Neural progenitor cell (in vitro differentiated cells): ENCODE results near the gene ZIC5.

Experiments used
- EZH2 ChIP-seq: fragments of 200-600 bp; sonication (generic); IDR thresholded peaks from 2 replicates; pipeline ENCODE4 v1.6.1; 2017; ENCODE audit warnings: antibody characterized with exemption, mild to moderate bottlenecking, moderate library complexity
- EZH2phosphoT487 ChIP-seq: fragments of 200-600 bp; sonication (generic); IDR thresholded peaks from 2 replicates; pipeline ENCODE4 v1.6.1; 2017; ENCODE audit warnings: antibody characterized with exemption
- TF ChIP-seq, protein P1 (sequence below): fragments of 200-600 bp; sonication (generic); IDR thresholded peaks from 2 replicates; pipeline ENCODE4 v1.5.1; 2017; ENCODE audit warnings: antibody characterized with exemption, mild to moderate bottlenecking

DNA sequence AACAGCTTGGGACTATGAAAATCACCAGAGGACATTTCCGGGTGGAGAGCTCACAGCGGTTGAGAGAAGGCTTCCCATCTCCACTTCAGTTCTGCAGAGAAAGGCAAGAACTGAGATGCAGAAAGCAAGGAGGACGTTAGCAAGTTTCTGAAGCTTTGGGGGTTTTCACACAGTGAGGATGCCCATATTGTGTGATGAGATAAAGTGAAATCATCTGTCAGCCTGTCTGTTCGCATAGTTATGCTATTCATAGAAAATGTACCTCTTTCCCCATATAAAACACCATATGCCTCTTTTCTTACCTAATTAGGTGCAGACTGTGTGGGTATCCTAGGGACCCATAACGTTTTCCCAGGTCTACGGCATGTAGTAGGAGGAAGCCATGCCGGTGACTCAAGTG lies 27.5 kb downstream of the ZIC5 start:
- TF ChIP-seq, protein P1, sequence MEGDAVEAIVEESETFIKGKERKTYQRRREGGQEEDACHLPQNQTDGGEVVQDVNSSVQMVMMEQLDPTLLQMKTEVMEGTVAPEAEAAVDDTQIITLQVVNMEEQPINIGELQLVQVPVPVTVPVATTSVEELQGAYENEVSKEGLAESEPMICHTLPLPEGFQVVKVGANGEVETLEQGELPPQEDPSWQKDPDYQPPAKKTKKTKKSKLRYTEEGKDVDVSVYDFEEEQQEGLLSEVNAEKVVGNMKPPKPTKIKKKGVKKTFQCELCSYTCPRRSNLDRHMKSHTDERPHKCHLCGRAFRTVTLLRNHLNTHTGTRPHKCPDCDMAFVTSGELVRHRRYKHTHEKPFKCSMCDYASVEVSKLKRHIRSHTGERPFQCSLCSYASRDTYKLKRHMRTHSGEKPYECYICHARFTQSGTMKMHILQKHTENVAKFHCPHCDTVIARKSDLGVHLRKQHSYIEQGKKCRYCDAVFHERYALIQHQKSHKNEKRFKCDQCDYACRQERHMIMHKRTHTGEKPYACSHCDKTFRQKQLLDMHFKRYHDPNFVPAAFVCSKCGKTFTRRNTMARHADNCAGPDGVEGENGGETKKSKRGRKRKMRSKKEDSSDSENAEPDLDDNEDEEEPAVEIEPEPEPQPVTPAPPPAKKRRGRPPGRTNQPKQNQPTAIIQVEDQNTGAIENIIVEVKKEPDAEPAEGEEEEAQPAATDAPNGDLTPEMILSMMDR: no peak
- TF ChIP-seq EZH2 (no peak), EZH2phosphoT487 (no peak)
